Central memory CD8-positive, alpha-beta T cell (primary cell): ENCODE data around the gene RBM5.
"Not testable (repeated sequence)": the region's sequence is repeated elsewhere in the genome, so short reads cannot be mapped to it uniquely, and the experiment has no call there.

Experiments used
- ATAC-seq: fragments of 150-1000 bp; cut with Tn5 transposase; replicated peaks from 2 replicates; pipeline ENCODE4 v1.10.0; 2022; ENCODE audit warnings: mild to moderate bottlenecking, moderate FRiP score, moderate number of reproducible peaks; ENCODE audit not compliant: poor library complexity, severe bottlenecking; ENCODE audit errors: extremely low read depth
- DNase-seq, 2 donors: peaks; one replicate each; pipeline ENCODE4 v3.0.0; 2021; ENCODE audit warnings: low spot score in 2 of 2
- H3K27ac Mint-ChIP-seq: one replicate; pipeline ENCODE4 v1.8.0; 2022; ENCODE audit warnings: low read depth, mild to moderate bottlenecking, moderate library complexity, mixed read lengths
- H3K27me3 Mint-ChIP-seq: one replicate; pipeline ENCODE4 v1.8.0; 2022; ENCODE audit warnings: mixed read lengths
- H3K36me3 Mint-ChIP-seq: one replicate; pipeline ENCODE4 v1.8.0; 2022; ENCODE audit warnings: mild to moderate bottlenecking, moderate library complexity, mixed read lengths; ENCODE audit not compliant: insufficient read depth
- H3K4me1 Mint-ChIP-seq: one replicate; pipeline ENCODE4 v1.8.0; 2022; ENCODE audit warnings: mixed read lengths
- H3K4me3 Mint-ChIP-seq: one replicate; pipeline ENCODE4 v1.8.0; 2022; ENCODE audit warnings: mild to moderate bottlenecking, moderate library complexity, mixed read lengths
- H3K9me3 Mint-ChIP-seq: one replicate; pipeline ENCODE4 v1.8.0; 2022; ENCODE audit warnings: mixed read lengths

RBM5 gene

DNA sequence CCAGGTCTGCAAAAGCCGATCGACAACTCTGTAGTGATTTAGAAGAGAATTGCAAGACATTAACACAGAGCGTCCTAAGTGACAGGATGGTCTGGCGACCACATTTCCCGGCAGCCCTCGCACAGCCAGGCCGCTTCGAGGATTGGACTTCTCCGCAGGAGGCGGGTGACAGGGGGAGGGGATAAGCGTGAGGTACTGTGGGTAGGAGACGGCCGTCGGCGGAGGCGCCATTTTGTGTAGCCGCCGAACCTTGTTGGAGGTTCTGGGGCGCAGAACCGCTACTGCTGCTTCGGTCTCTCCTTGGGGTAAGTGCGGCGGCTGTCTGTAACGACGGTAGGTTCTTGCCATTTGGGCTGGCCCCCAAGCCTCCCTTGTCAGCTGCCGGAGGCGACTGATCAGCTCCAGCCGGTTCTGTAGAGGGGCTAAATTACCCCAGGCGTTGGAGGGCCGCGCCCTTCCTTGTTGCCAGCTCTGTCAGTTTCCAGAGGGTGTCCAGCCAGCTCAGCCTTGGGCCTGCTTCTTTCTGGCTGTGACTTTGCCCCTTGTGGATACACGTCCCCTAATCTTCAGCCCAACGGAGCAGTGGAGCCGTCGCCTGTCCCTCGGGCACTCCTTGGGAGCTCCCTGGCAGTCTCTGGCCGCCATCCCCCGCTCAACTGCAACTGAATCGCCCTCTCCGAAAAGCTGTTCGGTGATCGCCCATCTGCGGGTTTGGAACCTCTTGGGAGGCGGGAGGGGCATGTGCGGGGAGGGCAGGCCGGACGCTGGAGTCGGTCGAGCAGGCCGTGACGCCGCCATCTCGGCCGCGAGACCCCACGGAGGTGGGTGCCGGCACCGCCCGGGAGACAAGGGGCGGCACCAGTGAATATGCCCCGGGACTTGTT is at the start of gene RBM5:
TSS of gene RBM5 (plus strand) at position 195 of the 884 bp plus-strand sequence. CDS start 1,516 bp downstream, outside the sequence.
- Mint-ChIP-seq H3K9me3 (no peaks in the 10 kb centered on the region), H3K36me3 (peaks cover 46% of the 10 kb centered on the region), H3K4me3 (peak within 1 kb of the TSS; percentile 92), H3K27ac (peak within 1 kb of the TSS; percentile 98), H3K27me3 (no peaks in the 10 kb centered on the region), H3K4me1 (peaks cover 32% of the 10 kb centered on the region)
- DNase-seq: peak; percentile 72 to 87
- ATAC-seq: peak; percentile 100

DNA sequence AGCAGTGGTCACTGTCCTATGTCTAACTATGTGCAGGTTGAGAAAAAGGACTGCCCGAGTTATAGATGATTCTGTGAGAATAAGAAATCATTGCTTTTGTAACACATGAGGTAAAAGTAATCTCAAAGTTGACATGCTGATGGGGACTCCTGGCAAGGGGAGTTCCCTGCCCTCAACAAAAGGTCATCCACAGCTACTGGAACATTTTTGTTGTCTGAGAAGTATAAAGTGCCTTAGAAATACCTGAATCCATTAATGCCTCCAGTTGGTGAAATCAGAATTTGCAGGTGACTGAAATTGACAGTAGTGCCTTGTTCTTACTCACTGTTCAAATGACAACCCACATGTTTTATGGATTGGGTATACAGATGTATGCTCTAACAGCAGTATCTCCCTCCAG is 43.7 kb upstream of the RBM5 start:
- ATAC-seq: no peak
- Mint-ChIP-seq H3K9me3 (no peaks in the 10 kb centered on the region), H3K27ac (no peak overlapping the region), H3K4me1 (no peaks in the 10 kb centered on the region), H3K36me3 (peaks cover 20% of the 10 kb centered on the region), H3K4me3 (no peak overlapping the region), H3K27me3 (no peaks in the 10 kb centered on the region)
- DNase-seq: no peak

- Mint-ChIP-seq H3K27ac (no peak overlapping the region), H3K27me3 (no peaks in the 10 kb centered on the region), H3K9me3 (no peaks in the 10 kb centered on the region), H3K36me3 (peaks cover 26% of the 10 kb centered on the region), H3K4me3 (no peak overlapping the region), H3K4me1 (no peaks in the 10 kb centered on the region)
- no peak for ATAC-seq
- no peak for DNase-seq
These were observed 41.3 kb upstream of the RBM5 start for GRCh38 chr3:50047426-50047825.

- Mint-ChIP-seq H3K9me3 (no peaks in the 10 kb centered on the region), H3K36me3 (peaks cover 36% of the 10 kb centered on the region), H3K4me1 (no peaks in the 10 kb centered on the region), H3K4me3 (no peak overlapping the region), H3K27ac (peak overlapping the region; percentile 37), H3K27me3 (no peaks in the 10 kb centered on the region)
- DNase-seq: no peak
- no peak for ATAC-seq
These were observed 38.4 kb upstream of the RBM5 start for GRCh38 chr3:50050361-50050760.

DNA sequence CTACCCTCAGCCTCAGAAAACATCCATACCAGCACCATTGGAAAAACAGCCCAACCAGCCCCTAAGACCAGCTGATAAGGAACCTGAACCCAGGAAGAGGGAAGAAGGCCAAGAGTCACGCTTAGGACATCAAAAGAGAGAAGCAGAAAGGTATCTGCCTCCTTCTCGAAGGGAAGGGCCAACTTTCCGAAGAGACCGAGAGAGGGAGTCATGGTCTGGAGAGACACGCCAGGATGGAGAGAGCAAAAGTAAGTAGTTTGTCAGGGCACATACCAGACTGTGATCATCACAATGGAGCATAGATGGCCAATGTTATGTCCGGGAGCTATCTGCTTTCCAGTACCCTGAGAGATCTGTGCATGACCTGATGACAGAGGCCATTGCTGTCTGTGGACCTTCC is 31.0 kb upstream of the RBM5 start:
- DNase-seq (no peak), ATAC-seq (no peak)
- Mint-ChIP-seq H3K27me3 (no peaks in the 10 kb centered on the region), H3K4me1 (no peaks in the 10 kb centered on the region), H3K27ac (no peak overlapping the region), H3K4me3 (no peak overlapping the region), H3K36me3 (peaks cover 71% of the 10 kb centered on the region), H3K9me3 (no peaks in the 10 kb centered on the region)

DNA sequence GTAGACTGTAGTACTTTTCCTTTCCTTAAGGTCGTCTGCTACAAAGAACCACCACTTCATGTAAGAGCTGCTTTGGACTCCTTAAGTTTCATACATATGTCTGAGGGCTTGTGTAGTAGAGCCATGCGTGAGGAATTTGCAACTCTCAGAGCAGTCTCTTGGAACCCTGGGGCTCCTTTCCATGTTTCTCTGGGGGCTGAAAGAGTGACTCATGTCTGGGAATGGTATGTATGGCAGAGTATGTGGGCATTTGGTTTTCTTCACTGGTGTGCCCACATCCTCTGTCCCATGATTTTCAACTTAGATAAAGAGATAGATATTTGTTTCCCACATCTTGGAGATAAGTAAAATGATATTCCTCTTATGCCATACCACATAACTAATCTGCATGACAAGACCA is 20.6 kb upstream of the RBM5 start:
- Mint-ChIP-seq H3K27me3 (no peaks in the 10 kb centered on the region), H3K36me3 (peaks cover 72% of the 10 kb centered on the region), H3K9me3 (no peaks in the 10 kb centered on the region), H3K4me1 (no peaks in the 10 kb centered on the region), H3K27ac (no peak overlapping the region), H3K4me3 (no peak overlapping the region)
- DNase-seq (no peak), ATAC-seq (no peak)

GRCh38 chr3:50078091-50078490 is 10.6 kb upstream of the RBM5 start:
- Mint-ChIP-seq H3K27me3 (no peaks in the 10 kb centered on the region), H3K4me1 (no peaks in the 10 kb centered on the region), H3K27ac (no peak overlapping the region), H3K9me3 (no peaks in the 10 kb centered on the region), H3K4me3 (no peak overlapping the region), H3K36me3 (peaks cover 34% of the 10 kb centered on the region)
- DNase-seq: no peak
- ATAC-seq: no peak

DNA sequence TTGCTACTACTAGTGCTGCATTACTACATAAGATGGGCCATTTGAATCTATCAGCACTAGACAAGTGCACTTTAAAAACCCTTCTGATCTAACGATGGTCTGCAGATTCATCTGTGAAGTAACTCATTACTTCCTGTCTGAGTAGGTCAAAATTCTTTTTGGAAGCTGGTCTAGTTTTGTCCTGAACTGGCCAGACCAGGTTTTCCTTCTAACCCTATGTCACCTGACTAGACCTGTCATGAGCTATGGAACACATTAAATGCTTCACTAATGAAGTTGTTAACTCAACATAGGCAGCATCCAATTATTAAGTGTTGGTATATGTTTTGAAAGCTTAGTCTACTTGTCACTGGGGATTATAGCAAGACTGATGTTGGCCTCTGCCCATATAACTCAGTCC is 10.1 kb upstream of the RBM5 start:
- no peaks in the 10 kb centered on the region for H3K9me3 Mint-ChIP-seq

GRCh38 chr3:50084951-50085350 is 3.8 kb upstream of the RBM5 start:
- not testable (repeated sequence) for H3K4me1 Mint-ChIP-seq, H3K4me3 Mint-ChIP-seq, H3K27me3 Mint-ChIP-seq, H3K27ac Mint-ChIP-seq, ATAC-seq, H3K9me3 Mint-ChIP-seq, DNase-seq
- H3K36me3 Mint-ChIP-seq: peaks cover 13% of the 10 kb centered on the region

More for the DNA sequence above, 10.1 kb upstream of the RBM5 start:
- DNase-seq (no peak), ATAC-seq (no peak)
- Mint-ChIP-seq H3K36me3 (peaks cover 28% of the 10 kb centered on the region), H3K4me3 (no peak overlapping the region), H3K27me3 (no peaks in the 10 kb centered on the region), H3K4me1 (no peaks in the 10 kb centered on the region), H3K27ac (no peak overlapping the region)

GRCh38 chr3:50089609-50089945 is 858 bp downstream of the RBM5 start:
- peak overlapping the region; percentile 98 for H3K27ac Mint-ChIP-seq
- no peaks in the 10 kb centered on the region for H3K9me3 Mint-ChIP-seq
- H3K36me3 Mint-ChIP-seq: peaks cover 52% of the 10 kb centered on the region
- no peak for DNase-seq
- peak overlapping the region; percentile 92 for H3K4me3 Mint-ChIP-seq
- peaks cover 32% of the 10 kb centered on the region for H3K4me1 Mint-ChIP-seq
- H3K27me3 Mint-ChIP-seq: no peaks in the 10 kb centered on the region
- no peak for ATAC-seq

DNA sequence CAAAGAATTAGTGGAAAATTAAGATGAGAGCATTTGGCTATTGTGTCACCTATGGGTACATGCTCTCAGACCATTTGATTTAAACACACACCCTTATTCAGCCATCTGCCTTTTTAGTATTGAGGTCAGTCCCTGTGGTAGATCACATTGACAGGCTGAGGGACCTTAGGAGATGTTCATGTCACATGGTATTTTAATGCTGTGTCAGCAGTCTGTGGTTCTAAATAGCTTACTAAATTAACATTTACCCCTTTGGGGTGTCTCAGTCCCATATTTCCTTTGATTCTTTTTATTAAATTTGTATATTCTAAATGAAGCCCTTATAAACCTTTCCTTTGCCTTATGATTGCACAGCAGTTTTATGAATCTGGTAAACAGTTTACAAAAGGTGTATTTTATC is 2.3 kb downstream of the RBM5 start:
- Mint-ChIP-seq H3K9me3 (no peaks in the 10 kb centered on the region), H3K4me1 (peaks cover 40% of the 10 kb centered on the region), H3K27me3 (no peaks in the 10 kb centered on the region), H3K27ac (peak overlapping the region; percentile 98), H3K4me3 (peak overlapping the region; percentile 92), H3K36me3 (peaks cover 63% of the 10 kb centered on the region)
- DNase-seq (no peak), ATAC-seq (no peak)

GRCh38 chr3:50095352-50095998 is 6.8 kb downstream of the RBM5 start:
- H3K4me3 Mint-ChIP-seq: no peak overlapping the region
- H3K9me3 Mint-ChIP-seq: no peaks in the 10 kb centered on the region
- DNase-seq: no peak
- H3K4me1 Mint-ChIP-seq: peaks cover 37% of the 10 kb centered on the region
- peak overlapping the region; percentile 38 for H3K27ac Mint-ChIP-seq
- ATAC-seq: no peak
- H3K36me3 Mint-ChIP-seq: peaks cover 93% of the 10 kb centered on the region
- no peaks in the 10 kb centered on the region for H3K27me3 Mint-ChIP-seq

DNA sequence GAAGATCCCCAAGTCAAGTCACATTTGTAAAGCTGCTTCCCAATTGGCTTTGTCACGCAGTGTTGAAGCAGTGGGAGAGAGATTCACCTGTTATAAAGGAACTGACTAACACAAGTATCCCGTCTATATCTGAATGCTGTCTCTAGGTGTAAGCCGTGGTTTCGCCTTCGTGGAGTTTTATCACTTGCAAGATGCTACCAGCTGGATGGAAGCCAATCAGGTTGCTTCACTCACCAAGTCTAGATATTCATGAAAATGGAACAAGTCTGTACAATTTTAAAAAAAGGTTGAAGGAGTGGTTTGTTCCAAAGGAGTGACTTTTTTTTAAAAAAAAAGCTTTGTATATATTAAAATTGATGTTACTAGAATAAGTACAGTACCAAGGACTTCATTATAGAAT is 11.7 kb downstream of the RBM5 start:
- H3K27me3 Mint-ChIP-seq: no peaks in the 10 kb centered on the region
- no peak overlapping the region for H3K4me3 Mint-ChIP-seq
- H3K9me3 Mint-ChIP-seq: no peaks in the 10 kb centered on the region
- H3K27ac Mint-ChIP-seq: no peak overlapping the region
- ATAC-seq (no peak), DNase-seq (no peak)
- peaks cover 20% of the 10 kb centered on the region for H3K4me1 Mint-ChIP-seq
- H3K36me3 Mint-ChIP-seq: peaks cover 95% of the 10 kb centered on the region
